HFFc6 (cell line): ENCODE data around the gene LEAP2. TPM values are rescaled to one million over a fixed set of nuclear protein-coding genes. Genes with fewer than 3 reads are reported as not detected.
A peak's percentile ranks its signal among the peaks of the same experiment; 100 is the strongest.

Experiments
- DNase-seq: peaks from one replicate; pipeline ENCODE4 v3.0.0-alpha.2; 2018
- H3K27ac Mint-ChIP-seq: 2 replicates; pipeline ENCODE4 v1.8.0; 2020; ENCODE audit warnings: mild to moderate bottlenecking, mixed read lengths
- H3K27me3 Mint-ChIP-seq: 2 replicates; pipeline ENCODE4 v1.8.0; 2021; ENCODE audit warnings: mild to moderate bottlenecking, moderate library complexity, mixed read lengths; ENCODE audit not compliant: insufficient read depth
- H3K36me3 Mint-ChIP-seq: 2 replicates; pipeline ENCODE4 v1.8.0; 2021; ENCODE audit warnings: low read depth, mixed read lengths
- H3K4me1 Mint-ChIP-seq: 2 replicates; pipeline ENCODE4 v1.8.0; 2020; ENCODE audit warnings: low read depth, mixed read lengths
- H3K4me3 Mint-ChIP-seq: 2 replicates; pipeline ENCODE4 v1.8.0; 2020; ENCODE audit warnings: mild to moderate bottlenecking, moderate library complexity, mixed read lengths
- H3K9me3 Mint-ChIP-seq: 2 replicates; pipeline ENCODE4 v1.8.0; 2020; ENCODE audit warnings: mild to moderate bottlenecking, mixed read lengths
- total RNA-seq, 6 experiments: library from RNA; stranded (reverse); fragmentation: NEBNext Ultra II Directional; extraction: Animal tissue kit (Norgen Biotek cat#: 25700); gene quantifications; 2 replicates in 1 of 6; 3 replicates in 5 of 6; pipeline ENCODE4 v1.2.3, GENCODE V29; 2021
- TF ChIP-seq, protein P1 (sequence below): fragments of 200-600 bp; sonication (generic); IDR thresholded peaks from 2 replicates; pipeline ENCODE4 v1.5.0; 2021; ENCODE audit warnings: antibody characterized with exemption, mild to moderate bottlenecking

The LEAP2 gene
- total RNA-seq, 6 experiments from 2014 or later: 0.09 to 0.51 (median 0.41) TPM

DNA sequence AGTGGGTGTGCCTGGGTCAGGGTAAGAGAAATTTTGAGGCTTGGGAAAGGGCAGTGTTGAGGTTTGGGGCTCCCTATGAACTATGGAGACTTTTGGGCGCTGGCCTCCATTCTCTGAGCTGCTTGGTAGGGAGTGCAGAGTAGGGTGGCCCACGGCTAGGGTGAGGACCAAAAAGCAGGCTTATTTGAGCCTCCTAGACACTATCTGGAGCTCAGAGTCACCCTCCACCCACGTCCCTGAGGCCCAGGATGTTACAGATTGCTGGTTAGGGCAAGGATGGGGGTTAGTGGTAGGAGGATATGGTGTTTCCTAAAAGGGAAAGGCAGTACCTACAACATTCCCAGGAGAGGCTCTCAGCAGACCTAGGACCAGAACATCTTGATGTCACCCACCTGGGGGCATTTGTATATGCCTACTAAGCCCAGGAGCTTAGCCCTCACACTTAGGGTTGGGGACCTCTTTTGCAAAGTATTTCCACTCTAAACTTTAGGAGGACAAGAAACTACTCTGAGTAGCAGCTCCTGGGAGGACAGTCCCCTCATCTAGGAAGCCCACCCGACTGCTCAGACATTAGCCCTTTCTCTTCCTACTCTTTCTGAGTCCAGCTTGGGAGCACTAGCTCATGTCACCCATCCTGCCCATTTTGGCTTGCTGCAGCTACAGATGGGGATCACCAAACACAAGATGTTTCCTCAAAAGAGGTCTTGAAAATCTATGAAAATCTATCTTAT lies 45.4 kb upstream of the LEAP2 start:
- no peaks in the 10 kb centered on the region for H3K9me3 Mint-ChIP-seq
- no peaks in the 10 kb centered on the region for H3K36me3 Mint-ChIP-seq
- no peak overlapping the region for H3K27ac Mint-ChIP-seq
- H3K27me3 Mint-ChIP-seq: peaks cover 2% of the 10 kb centered on the region
- TF ChIP-seq, protein P1, sequence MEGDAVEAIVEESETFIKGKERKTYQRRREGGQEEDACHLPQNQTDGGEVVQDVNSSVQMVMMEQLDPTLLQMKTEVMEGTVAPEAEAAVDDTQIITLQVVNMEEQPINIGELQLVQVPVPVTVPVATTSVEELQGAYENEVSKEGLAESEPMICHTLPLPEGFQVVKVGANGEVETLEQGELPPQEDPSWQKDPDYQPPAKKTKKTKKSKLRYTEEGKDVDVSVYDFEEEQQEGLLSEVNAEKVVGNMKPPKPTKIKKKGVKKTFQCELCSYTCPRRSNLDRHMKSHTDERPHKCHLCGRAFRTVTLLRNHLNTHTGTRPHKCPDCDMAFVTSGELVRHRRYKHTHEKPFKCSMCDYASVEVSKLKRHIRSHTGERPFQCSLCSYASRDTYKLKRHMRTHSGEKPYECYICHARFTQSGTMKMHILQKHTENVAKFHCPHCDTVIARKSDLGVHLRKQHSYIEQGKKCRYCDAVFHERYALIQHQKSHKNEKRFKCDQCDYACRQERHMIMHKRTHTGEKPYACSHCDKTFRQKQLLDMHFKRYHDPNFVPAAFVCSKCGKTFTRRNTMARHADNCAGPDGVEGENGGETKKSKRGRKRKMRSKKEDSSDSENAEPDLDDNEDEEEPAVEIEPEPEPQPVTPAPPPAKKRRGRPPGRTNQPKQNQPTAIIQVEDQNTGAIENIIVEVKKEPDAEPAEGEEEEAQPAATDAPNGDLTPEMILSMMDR: no peak
- H3K4me1 Mint-ChIP-seq: peaks cover 14% of the 10 kb centered on the region
- no peak for DNase-seq
- no peak overlapping the region for H3K4me3 Mint-ChIP-seq

- Mint-ChIP-seq H3K27ac (peak overlapping the region; percentile 60), H3K4me1 (peaks cover 14% of the 10 kb centered on the region), H3K27me3 (peaks cover 2% of the 10 kb centered on the region), H3K4me3 (peak overlapping the region; percentile 86), H3K9me3 (no peaks in the 10 kb centered on the region), H3K36me3 (no peaks in the 10 kb centered on the region)
- DNase-seq: no peak
- TF ChIP-seq, protein P1: no peak
Observed at GRCh38 chr5:132828846-132829494, 44.5 kb upstream of the LEAP2 start.

- DNase-seq: peak; percentile 51
- peak overlapping the region; percentile 72 for H3K27ac Mint-ChIP-seq
Observed at GRCh38 chr5:132829742-132830435, 43.6 kb upstream of the LEAP2 start.

GRCh38 chr5:132830436-132831094 lies 42.9 kb upstream of the LEAP2 start, which contains the start of gene SHROOM1:
TSS of gene SHROOM1 (minus strand) at chr5:132830647. CDS start at chr5:132826140, 4,507 bp downstream.
- H3K36me3 Mint-ChIP-seq: no peaks in the 10 kb centered on the region
- no peaks in the 10 kb centered on the region for H3K9me3 Mint-ChIP-seq
- peak; percentile 13 for DNase-seq
- TF ChIP-seq, protein P1: no peak
- H3K27me3 Mint-ChIP-seq: peaks cover 2% of the 10 kb centered on the region
- peak within 1 kb of the TSS; percentile 72 for H3K27ac Mint-ChIP-seq
- peaks cover 14% of the 10 kb centered on the region for H3K4me1 Mint-ChIP-seq
- H3K4me3 Mint-ChIP-seq: peak within 1 kb of the TSS; percentile 86

More at GRCh38 chr5:132829742-132830435, 43.6 kb upstream of the LEAP2 start:
- Mint-ChIP-seq H3K27me3 (peaks cover 2% of the 10 kb centered on the region), H3K36me3 (no peaks in the 10 kb centered on the region), H3K9me3 (no peaks in the 10 kb centered on the region), H3K4me1 (peaks cover 14% of the 10 kb centered on the region), H3K4me3 (peak overlapping the region; percentile 86)
- TF ChIP-seq, protein P1: peak; percentile 90

GRCh38 chr5:132831095-132831860 lies 42.2 kb upstream of the LEAP2 start:
- Mint-ChIP-seq H3K36me3 (no peaks in the 10 kb centered on the region), H3K4me3 (peak overlapping the region; percentile 86), H3K27ac (peak overlapping the region; percentile 51; the same call in 1 of the 2 replicates), H3K27me3 (peaks cover 2% of the 10 kb centered on the region), H3K9me3 (no peaks in the 10 kb centered on the region), H3K4me1 (peaks cover 14% of the 10 kb centered on the region)
- TF ChIP-seq, protein P1: no peak
- no peak for DNase-seq
